Thyroid gland (tissue), 4 donors: Measurements from ENCODE around the gene VGLL4. TPM values are rescaled to one million over a fixed set of nuclear protein-coding genes. Genes with fewer than 3 reads are reported as not detected.
A peak's percentile ranks its signal among the peaks of the same experiment; 100 is the strongest.

ENCODE experiments used
- DNase-seq, 2 donors: peaks; one replicate each; pipeline ENCODE4 v3.0.0-alpha.2; 2019
- H3K27ac ChIP-seq, 3 donors: fragments of 200-600 bp; sonication (generic); 1 replicate in 2 of 3; 2 replicates in 1 of 3; pipeline ENCODE4 v1.5.1; 2016 to 2019; ENCODE audit warnings: mild to moderate bottlenecking in 1 of 3, moderate library complexity in 1 of 3
- H3K27me3 ChIP-seq: fragments of 200-600 bp; sonication (generic); one replicate; pipeline ENCODE4 v1.5.1; 2019
- H3K36me3 ChIP-seq, 2 donors: fragments of 200-600 bp; sonication (generic); one replicate each; pipeline ENCODE4 v1.5.1; 2016 to 2019
- H3K4me1 ChIP-seq, 2 donors: fragments of 200-600 bp; sonication (generic); one replicate each; pipeline ENCODE4 v1.5.1; 2017 to 2019
- H3K4me3 ChIP-seq, 3 donors: fragments of 200-600 bp; sonication (generic); replicated peaks in 1 of 3; 1 replicate in 2 of 3; 2 replicates in 1 of 3; pipeline ENCODE4 v1.5.1; 2016; ENCODE audit warnings: mild to moderate bottlenecking in 1 of 3
- H3K9me3 ChIP-seq: fragments of 200-600 bp; sonication (generic); one replicate; pipeline ENCODE4 v1.5.1; 2017
- POLR2A ChIP-seq, 2 donors: fragments of 450-650 bp; IDR thresholded peaks; one replicate each; pipeline ENCODE4 v1.6.1; 2017; ENCODE audit warnings: antibody characterized with exemption in 2 of 2, mild to moderate bottlenecking in 2 of 2, moderate library complexity in 1 of 2
- WGBS, 2 donors: methylation state at CpG; one replicate each; pipeline ENCODE4 v1.1.5; 2017; 5-methylcytosine and 5-hydroxymethylcytosine counted together
- intact Hi-C: fragments of 100-400 bp; cut with DNase I; formaldehyde crosslinking; loops from one replicate; pipeline ENCODE4 v1.15.1; 2023
- total RNA-seq, 4 donors: library from RNA; depleted of rRNA; stranded (reverse); fragments of >200 nt; gene quantifications; one replicate each; pipeline ENCODE4 v1.2.3, GENCODE V29; 2016
- TF ChIP-seq, protein P1 (sequence below), 6 experiments: fragments of 200-600 bp in 3 of 6; fragments of 450-650 bp in 3 of 6; sonication (generic) in 3 of 6; IDR thresholded peaks; one replicate each; pipeline ENCODE4 v1.5.1; 2016 to 2019; ENCODE audit warnings: antibody characterized with exemption in 6 of 6, mild to moderate bottlenecking in 2 of 6, inconsistent platforms in 1 of 6, moderate library complexity in 1 of 6

VGLL4 gene
- total RNA-seq, 4 donors from 2014 or later: 96.0 to 142 (median 131) TPM

DNA sequence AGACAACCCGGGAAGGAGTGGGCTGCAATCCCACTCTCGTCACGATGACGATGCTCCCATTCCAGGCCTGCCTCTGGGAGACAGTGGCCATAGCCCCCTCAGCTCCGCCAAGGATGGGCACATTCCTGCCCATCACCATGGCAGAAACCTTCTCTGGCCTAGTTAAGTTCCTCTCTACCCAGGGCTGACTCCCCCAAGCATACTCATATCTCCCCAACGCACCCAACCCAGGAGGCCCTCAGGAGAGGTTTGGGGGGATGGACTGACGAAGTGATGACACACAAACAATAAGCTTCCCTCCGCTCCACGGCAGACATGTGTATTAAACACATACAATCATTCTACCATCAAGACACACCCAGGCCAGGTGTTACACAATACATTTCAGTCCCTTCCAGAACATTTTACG, 60.1 kb downstream of the VGLL4 start:
- WGBS, 2 donors: 68 to 80% methylated on average over 10 of the region's 10 CpGs
- no peak for DNase-seq

GRCh38 chr3:11583235-11583634, 60.5 kb downstream of the VGLL4 start:
- Histone ChIP-seq H3K4me1 (peaks cover 31 to 40% of the 10 kb centered on the region in 2 donors), H3K36me3 (no peaks in the 10 kb centered on the region), H3K4me3 (no peak overlapping the region), H3K27me3 (no peaks in the 10 kb centered on the region), H3K9me3 (no peaks in the 10 kb centered on the region), H3K27ac (peak overlapping the region; percentile 68 to 86 (median 86))
- TF ChIP-seq, protein P1, sequence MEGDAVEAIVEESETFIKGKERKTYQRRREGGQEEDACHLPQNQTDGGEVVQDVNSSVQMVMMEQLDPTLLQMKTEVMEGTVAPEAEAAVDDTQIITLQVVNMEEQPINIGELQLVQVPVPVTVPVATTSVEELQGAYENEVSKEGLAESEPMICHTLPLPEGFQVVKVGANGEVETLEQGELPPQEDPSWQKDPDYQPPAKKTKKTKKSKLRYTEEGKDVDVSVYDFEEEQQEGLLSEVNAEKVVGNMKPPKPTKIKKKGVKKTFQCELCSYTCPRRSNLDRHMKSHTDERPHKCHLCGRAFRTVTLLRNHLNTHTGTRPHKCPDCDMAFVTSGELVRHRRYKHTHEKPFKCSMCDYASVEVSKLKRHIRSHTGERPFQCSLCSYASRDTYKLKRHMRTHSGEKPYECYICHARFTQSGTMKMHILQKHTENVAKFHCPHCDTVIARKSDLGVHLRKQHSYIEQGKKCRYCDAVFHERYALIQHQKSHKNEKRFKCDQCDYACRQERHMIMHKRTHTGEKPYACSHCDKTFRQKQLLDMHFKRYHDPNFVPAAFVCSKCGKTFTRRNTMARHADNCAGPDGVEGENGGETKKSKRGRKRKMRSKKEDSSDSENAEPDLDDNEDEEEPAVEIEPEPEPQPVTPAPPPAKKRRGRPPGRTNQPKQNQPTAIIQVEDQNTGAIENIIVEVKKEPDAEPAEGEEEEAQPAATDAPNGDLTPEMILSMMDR (IDR thresholded peaks at IDR 0.05): no peak
- no peak for DNase-seq
- intact Hi-C loops: no loop called here

More for the DNA sequence above, 60.1 kb downstream of the VGLL4 start:
- TF ChIP-seq, protein P1 (IDR thresholded peaks at IDR 0.05): no peak
- no peak for TF ChIP-seq POLR2A (IDR thresholded peaks at IDR 0.05)
- H3K9me3 ChIP-seq: no peaks in the 10 kb centered on the region
- no peak overlapping the region for H3K4me3 ChIP-seq
- peak overlapping the region in 2 of 3 donors; percentile 68 to 86 for H3K27ac ChIP-seq
- intact Hi-C loops: no loop called here
- H3K4me1 ChIP-seq: peaks cover 35 to 44% of the 10 kb centered on the region in 2 donors
- H3K27me3 ChIP-seq: no peaks in the 10 kb centered on the region
- H3K36me3 ChIP-seq: no peaks in the 10 kb centered on the region

- intact Hi-C loops: no loop called here
- DNase-seq: peak; percentile 79 to 84
- Histone ChIP-seq H3K27ac (peak overlapping the region; percentile 68 to 86 (median 86)), H3K27me3 (no peaks in the 10 kb centered on the region), H3K36me3 (no peaks in the 10 kb centered on the region), H3K4me1 (peaks cover 30 to 46% of the 10 kb centered on the region in 2 donors), H3K9me3 (no peaks in the 10 kb centered on the region), H3K4me3 (peak overlapping the region in 1 of 3 donors; percentile 11)
- TF ChIP-seq, protein P1 (IDR thresholded peaks at IDR 0.05): no peak
- peak in 1 of 2 donors; percentile 29 for TF ChIP-seq POLR2A (IDR thresholded peaks at IDR 0.05)
- WGBS, 2 donors: 13 to 14% methylated on average over 13 of the region's 13 CpGs
Observed at GRCh38 chr3:11582191-11582968, 61.3 kb downstream of the VGLL4 start.

GRCh38 chr3:11581237-11582190, 62.2 kb downstream of the VGLL4 start:
- peak overlapping the region; percentile 68 to 86 (median 86) for H3K27ac ChIP-seq
- no peaks in the 10 kb centered on the region for H3K27me3 ChIP-seq
- no peaks in the 10 kb centered on the region for H3K9me3 ChIP-seq
- DNase-seq: peak; percentile 41 to 43
- peaks cover 32 to 53% of the 10 kb centered on the region in 2 donors for H3K4me1 ChIP-seq
- H3K4me3 ChIP-seq: peak overlapping the region in 1 of 3 donors; percentile 11
- no peak for TF ChIP-seq POLR2A (IDR thresholded peaks at IDR 0.05)
- TF ChIP-seq, protein P1 (IDR thresholded peaks at IDR 0.05): no peak
- 15 to 18% methylated on average over 16 of the region's 16 CpGs for WGBS, 2 donors
- no peaks in the 10 kb centered on the region for H3K36me3 ChIP-seq
- intact Hi-C loops: no loop called here
